IMR-90 (cell line): ENCODE data around the gene RAB11FIP4. TPM values are rescaled to one million over a fixed set of nuclear protein-coding genes. Genes with fewer than 3 reads are reported as not detected.

Experiments
- ATAC-seq: fragments of 200-7000 bp; cut with Tn5 transposase; 2 replicates; pipeline ENCODE4 v1.9.1; 2020; ENCODE audit warnings: low read depth, mild to moderate bottlenecking, moderate library complexity
- BruUV-seq: library from RNA; stranded (reverse); fragments of 400-500 nt; replicated peaks from 2 replicates; lab custom pipeline; 2021; lab: Mats Ljungman, UMichigan
- CTCF ChIA-PET: fragments of 300-600 bp; formaldehyde crosslinking; extraction: SDS; loops from one replicate; lab custom pipeline; 2021; ENCODE audit warnings: antibody characterized with exemption; lab: Yijun Ruan, JAX
- POLR2A ChIA-PET: fragments of 300-600 bp; sonication (Branson Sonifier 250); formaldehyde crosslinking; loops from one replicate; lab custom pipeline; 2022; ENCODE audit warnings: antibody characterized with exemption; ENCODE audit not compliant: unreplicated experiment; lab: Charles Lee
- DNase-seq: peaks from one replicate; pipeline ENCODE4 v3.0.0; 2013
- H2AFZ ChIP-seq: replicated peaks from 2 replicates; pipeline ENCODE3; 2013; ENCODE audit warnings: low read length, mild to moderate bottlenecking; ENCODE audit not compliant: poor library complexity
- H2AK5ac ChIP-seq: 2 replicates; pipeline ENCODE4 v1.6.1; 2013; ENCODE audit warnings: low read depth, low read length, inconsistent platforms
- H2AK9ac ChIP-seq: replicated peaks from 2 replicates; pipeline ENCODE3; 2013; ENCODE audit warnings: mild to moderate bottlenecking, low read depth, low read length, moderate library complexity; ENCODE audit not compliant: poor library complexity
- H2BK120ac ChIP-seq: 2 replicates; pipeline ENCODE4 v1.6.1; 2013; ENCODE audit warnings: low read depth, low read length, inconsistent platforms
- H2BK15ac ChIP-seq: 3 replicates; pipeline ENCODE4 v1.6.1; 2013; ENCODE audit warnings: low read depth, low read length, inconsistent platforms
- H2BK20ac ChIP-seq: 2 replicates; pipeline ENCODE4 v1.6.1; 2013; ENCODE audit warnings: low read depth, mild to moderate bottlenecking, inconsistent platforms, low read length, moderate library complexity
- H2BK5ac ChIP-seq: 2 replicates; pipeline ENCODE4 v1.6.1; 2013; ENCODE audit warnings: mild to moderate bottlenecking, low read depth, low read length, inconsistent platforms; ENCODE audit not compliant: poor library complexity, severe bottlenecking
- H3K14ac ChIP-seq: replicated peaks from 2 replicates; pipeline ENCODE4 v1.6.1; 2013; ENCODE audit warnings: low read depth, low read length, inconsistent platforms
- H3K18ac ChIP-seq: 2 replicates; pipeline ENCODE4 v1.6.1; 2013; ENCODE audit warnings: low read depth, low read length, control low read depth
- H3K23ac ChIP-seq: 2 replicates; pipeline ENCODE4 v1.6.1; 2013; ENCODE audit warnings: low read depth, low read length, inconsistent platforms
- H3K27ac ChIP-seq: 2 replicates; pipeline ENCODE4 v1.5.1; 2013; ENCODE audit warnings: mild to moderate bottlenecking, control low read depth, low read length; ENCODE audit not compliant: insufficient read depth
- H3K27me3 ChIP-seq: 2 replicates; pipeline ENCODE4 v1.6.1; 2013; ENCODE audit warnings: low read length; ENCODE audit not compliant: control insufficient read depth, insufficient read depth
- H3K36me3 ChIP-seq: 2 replicates; pipeline ENCODE4 v1.6.1; 2013; ENCODE audit warnings: low read length, mixed read lengths; ENCODE audit not compliant: control insufficient read depth, insufficient read depth
- H3K4ac ChIP-seq: 2 replicates; pipeline ENCODE4 v1.6.1; 2013; ENCODE audit warnings: low read depth, low read length, inconsistent platforms
- H3K4me1 ChIP-seq: 2 replicates; pipeline ENCODE4 v1.6.1; 2013; ENCODE audit warnings: low read length, mixed read lengths; ENCODE audit not compliant: control insufficient read depth, insufficient read depth
- H3K4me2 ChIP-seq: 2 replicates; pipeline ENCODE4 v1.6.1; 2013; ENCODE audit warnings: low read depth, mild to moderate bottlenecking, control low read depth, low read length, moderate library complexity
- H3K4me3 ChIP-seq: 2 replicates; pipeline ENCODE4 v1.5.1; 2013; ENCODE audit warnings: low read depth, mild to moderate bottlenecking, control low read depth, low read length, moderate library complexity; ENCODE audit not compliant: insufficient read depth
- H3K56ac ChIP-seq: 2 replicates; pipeline ENCODE4 v1.6.1; 2013; ENCODE audit warnings: low read length, inconsistent platforms; ENCODE audit not compliant: insufficient read depth; ENCODE audit errors: extremely low read depth
- H3K79me1 ChIP-seq, 2 experiments: 2 replicates each; pipeline ENCODE4 v1.6.1; 2013; ENCODE audit warnings: low read length in 2 of 2, inconsistent platforms in 1 of 2, low read depth in 1 of 2
- H3K9ac ChIP-seq: 2 replicates; pipeline ENCODE4 v1.6.1; 2013; ENCODE audit warnings: low read depth, low read length, control low read depth
- H3K9me1 ChIP-seq: 2 replicates; pipeline ENCODE4 v1.6.1; 2013; ENCODE audit warnings: low read length, inconsistent platforms; ENCODE audit not compliant: insufficient read depth
- H3K9me3 ChIP-seq: 2 replicates; pipeline ENCODE4 v1.6.1; 2013; ENCODE audit warnings: low read length; ENCODE audit not compliant: control insufficient read depth, insufficient read depth
- H4K20me1 ChIP-seq: 2 replicates; pipeline ENCODE4 v1.6.1; 2013; ENCODE audit warnings: low read length, inconsistent platforms; ENCODE audit not compliant: insufficient read depth
- H4K5ac ChIP-seq: 2 replicates; pipeline ENCODE4 v1.6.1; 2013; ENCODE audit warnings: mild to moderate bottlenecking, low read depth, low read length, control low read depth
- H4K8ac ChIP-seq, 2 experiments: 2 replicates each; pipeline ENCODE4 v1.6.1; 2013; ENCODE audit warnings: low read depth in 2 of 2, low read length in 2 of 2, control low read depth in 1 of 2, inconsistent platforms in 1 of 2
- H4K91ac ChIP-seq: 2 replicates; pipeline ENCODE4 v1.6.1; 2013; ENCODE audit warnings: low read depth, low read length, inconsistent platforms; ENCODE audit not compliant: insufficient read depth
- FOS ChIP-seq: fragments of 150-350 bp; IDR thresholded peaks from 2 replicates; pipeline ENCODE4 v1.6.1; 2016; ENCODE audit warnings: low read depth, low read length
- NFE2L2 ChIP-seq: fragments of 150-350 bp; IDR thresholded peaks from 2 replicates; pipeline ENCODE4 v1.6.1; 2016; ENCODE audit warnings: low read depth, mild to moderate bottlenecking, low read length
- RAD21 ChIP-seq: IDR thresholded peaks from 2 replicates; pipeline ENCODE4 v1.6.1; 2012; ENCODE audit warnings: low read length, improper control_type of control experiment
- RFX5 ChIP-seq: IDR thresholded peaks from 2 replicates; pipeline ENCODE4 v1.8.0; 2012; ENCODE audit warnings: low read depth, mild to moderate bottlenecking, low read length, moderate library complexity
- WGBS, 2 experiments: methylation state at CpG; one replicate each; pipeline versions ENCODE4 v1.1.5 to v1.1.7; 2013; ENCODE audit warnings: missing lambda C conversion rate in 2 of 2; ENCODE audit not compliant: insufficient read length in 1 of 2; ENCODE audit errors: extremely low coverage in 2 of 2; 5-methylcytosine and 5-hydroxymethylcytosine counted together
- dilution Hi-C: fragments of 300-500 bp; cut with HindIII; formaldehyde crosslinking; loops from one replicate; pipeline ENCODE4 v1.14.3; 2018; ENCODE audit warnings: low sequenced_read_pairs; ENCODE audit not compliant: unreplicated experiment
- in situ Hi-C: fragments of 300-500 bp; cut with MboI; formaldehyde crosslinking; loops from 3 replicates; pipeline ENCODE4 v1.14.3; 2019; ENCODE audit warnings: low sequenced_read_pairs, inconsistent platforms, mixed read lengths
- intact Hi-C: fragments of 100-400 bp; cut with micrococcal nuclease; formaldehyde crosslinking; loops from 2 replicates; pipeline ENCODE4 v1.10.0; 2022
- polyA plus RNA-seq, 3 experiments: library from polyadenylated mRNA; depleted of rRNA; stranded (reverse); fragments of >200 nt; gene quantifications; 2 replicates each; pipeline ENCODE4 v1.2.3, GENCODE V29; 2012; ENCODE audit warnings: low replicate concordance in 1 of 3
- total RNA-seq: library from RNA; depleted of rRNA; stranded (reverse); fragments of >200 nt; gene quantifications from 2 replicates; pipeline ENCODE4 v1.2.3, GENCODE V29; 2012

RAB11FIP4 gene
- total and polyA plus RNA-seq, 2 of the 4 experiments (the other 2 are of a cell fraction), result 0.68 to 1.1 TPM

- H4K91ac ChIP-seq, result no peak overlapping the region
- no peak overlapping the region for H3K56ac ChIP-seq
- no peak overlapping the region for H3K4me2 ChIP-seq
- H2AFZ ChIP-seq, result no peak overlapping the region
- in situ Hi-C loops, result no loop called here
- H3K4ac ChIP-seq, result no peak overlapping the region
- no peak overlapping the region for H3K4me3 ChIP-seq
- H3K36me3 ChIP-seq, result no peaks in the 10 kb centered on the region
- no peak overlapping the region for H3K18ac ChIP-seq
- H2BK120ac ChIP-seq, result no peak overlapping the region
- no peak overlapping the region for H4K8ac ChIP-seq
- H4K20me1 ChIP-seq, result no peaks in the 10 kb centered on the region
- DNase-seq (no peak), ATAC-seq (no peak)
- ChIA-PET POLR2A (no interaction called here), CTCF (no interaction called here)
- H2BK5ac ChIP-seq, result no peak overlapping the region
- no peak overlapping the region for H2BK20ac ChIP-seq
- H3K27me3 ChIP-seq, result no peaks in the 10 kb centered on the region
- H2AK9ac ChIP-seq, result peak overlapping the region; percentile 9
- intact Hi-C loops, result no loop called here
- no peaks in the 10 kb centered on the region for H3K9me3 ChIP-seq
- TF ChIP-seq FOS, result no peak
- no peak for TF ChIP-seq RAD21
- no peak for TF ChIP-seq NFE2L2
- TF ChIP-seq RFX5, result no peak
- H3K9me1 ChIP-seq, result peaks cover 4% of the 10 kb centered on the region; the same call in 1 of the 2 replicates
- H3K79me1 ChIP-seq, result no peaks in the 10 kb centered on the region
- 90% methylated on average over 9 of the region's 16 CpGs; no CpG with 5 or more reads in 1 of the 2 experiments for WGBS, 2 experiments
- H3K14ac ChIP-seq, result no peak overlapping the region
- peaks cover 8% of the 10 kb centered on the region for H3K4me1 ChIP-seq
- H3K27ac ChIP-seq, result no peak overlapping the region
- no peak overlapping the region for H4K5ac ChIP-seq
- dilution Hi-C loops, result no loop called here
- 0 out of 2 replicates have a peak overlapping the region, but pooled peaks have one; percentile 13 for H2AK5ac ChIP-seq
- no peak overlapping the region for H2BK15ac ChIP-seq
- BruUV-seq, result no TSS peak
- no peak overlapping the region for H3K23ac ChIP-seq
- H3K9ac ChIP-seq, result no peak overlapping the region
Measured at GRCh38 chr17:31531336-31531980, 140.0 kb downstream of the RAB11FIP4 start.
